Measurements from ENCODE around the gene FAM216B.

FAM216B gene

GRCh38 chr13:42781352-42781751, at the start of gene FAM216B:
Gene FAM216B (plus strand): TSS chr13:42781584. CDS start chr13:42784068, 2,484 bp downstream.
- H3K9me3 ChIP-seq (ENCODE audit: control insufficient read depth in 1 of 2, low read length in 2 of 2) = no peaks in the 10 kb centered on the region
- no peak within 1 kb of the TSS for H3K27ac ChIP-seq (ENCODE audit: low read depth, low read length)
- H3K9ac ChIP-seq (ENCODE audit: low read depth in 1 of 2, low read length in 2 of 2) = no peak within 1 kb of the TSS
- peaks cover 0 to 4% of the 10 kb centered on the region in 2 donors for H3K27me3 ChIP-seq (ENCODE audit: control insufficient read depth in 1 of 2, insufficient read depth in 2 of 2, low read length in 2 of 2)
- no peaks in the 10 kb centered on the region for H3K36me3 ChIP-seq (ENCODE audit: control insufficient read depth in 1 of 2, insufficient read depth in 2 of 2, low read length in 2 of 2)
- no peak within 1 kb of the TSS for H3K4me3 ChIP-seq (ENCODE audit: low read depth in 1 of 2, low read length in 2 of 2)
- H3K4me1 ChIP-seq (ENCODE audit: control insufficient read depth in 1 of 2, insufficient read depth in 2 of 2, low read length in 2 of 2) = no peaks in the 10 kb centered on the region

GRCh38 chr13:42732073-42732472, 49.3 kb upstream of the FAM216B start:
- Histone ChIP-seq H3K27me3 (ENCODE audit: control insufficient read depth in 1 of 2, insufficient read depth in 2 of 2, low read length in 2 of 2) (no peaks in the 10 kb centered on the region), H3K9ac (ENCODE audit: low read depth in 1 of 2, low read length in 2 of 2) (no peak overlapping the region), H3K9me3 (ENCODE audit: control insufficient read depth in 1 of 2, low read length in 2 of 2) (no peaks in the 10 kb centered on the region), H3K4me3 (ENCODE audit: low read depth in 1 of 2, low read length in 2 of 2) (no peak overlapping the region), H3K36me3 (ENCODE audit: control insufficient read depth in 1 of 2, insufficient read depth in 2 of 2, low read length in 2 of 2) (no peaks in the 10 kb centered on the region), H3K27ac (ENCODE audit: low read depth, low read length) (no peak overlapping the region), H3K4me1 (ENCODE audit: control insufficient read depth in 1 of 2, insufficient read depth in 2 of 2, low read length in 2 of 2) (no peaks in the 10 kb centered on the region)

- H3K4me1 ChIP-seq (ENCODE audit: control insufficient read depth in 1 of 2, insufficient read depth in 2 of 2, low read length in 2 of 2) = no peaks in the 10 kb centered on the region
- no peak overlapping the region for H3K9ac ChIP-seq (ENCODE audit: low read depth in 1 of 2, low read length in 2 of 2)
- H3K27ac ChIP-seq (ENCODE audit: low read depth, low read length) = no peak overlapping the region
- no peaks in the 10 kb centered on the region for H3K36me3 ChIP-seq (ENCODE audit: control insufficient read depth in 1 of 2, insufficient read depth in 2 of 2, low read length in 2 of 2)
- H3K4me3 ChIP-seq (ENCODE audit: low read depth in 1 of 2, low read length in 2 of 2) = no peak overlapping the region
- no peaks in the 10 kb centered on the region for H3K9me3 ChIP-seq (ENCODE audit: control insufficient read depth in 1 of 2, low read length in 2 of 2)
- H3K27me3 ChIP-seq (ENCODE audit: control insufficient read depth in 1 of 2, insufficient read depth in 2 of 2, low read length in 2 of 2) = no peaks in the 10 kb centered on the region
Measured at GRCh38 chr13:42733046-42733445, 48.3 kb upstream of the FAM216B start.

GRCh38 chr13:42735010-42735409, 46.4 kb upstream of the FAM216B start:
- no peaks in the 10 kb centered on the region for H3K36me3 ChIP-seq (ENCODE audit: control insufficient read depth in 1 of 2, insufficient read depth in 2 of 2, low read length in 2 of 2)
- H3K27ac ChIP-seq (ENCODE audit: low read depth, low read length) = no peak overlapping the region

GRCh38 chr13:42740753-42741152, 40.6 kb upstream of the FAM216B start:
- Histone ChIP-seq H3K9me3 (ENCODE audit: control insufficient read depth in 1 of 2, low read length in 2 of 2) (no peaks in the 10 kb centered on the region), H3K4me3 (ENCODE audit: low read depth in 1 of 2, low read length in 2 of 2) (no peak overlapping the region), H3K4me1 (ENCODE audit: control insufficient read depth in 1 of 2, insufficient read depth in 2 of 2, low read length in 2 of 2) (no peaks in the 10 kb centered on the region), H3K27ac (ENCODE audit: low read depth, low read length) (no peak overlapping the region), H3K36me3 (ENCODE audit: control insufficient read depth in 1 of 2, insufficient read depth in 2 of 2, low read length in 2 of 2) (no peaks in the 10 kb centered on the region), H3K27me3 (ENCODE audit: control insufficient read depth in 1 of 2, insufficient read depth in 2 of 2, low read length in 2 of 2) (no peaks in the 10 kb centered on the region), H3K9ac (ENCODE audit: low read depth in 1 of 2, low read length in 2 of 2) (no peak overlapping the region)

More at GRCh38 chr13:42735010-42735409, 46.4 kb upstream of the FAM216B start:
- H3K9me3 ChIP-seq (ENCODE audit: control insufficient read depth in 1 of 2, low read length in 2 of 2) = no peaks in the 10 kb centered on the region
- H3K4me1 ChIP-seq (ENCODE audit: control insufficient read depth in 1 of 2, insufficient read depth in 2 of 2, low read length in 2 of 2) = no peaks in the 10 kb centered on the region
- no peaks in the 10 kb centered on the region for H3K27me3 ChIP-seq (ENCODE audit: control insufficient read depth in 1 of 2, insufficient read depth in 2 of 2, low read length in 2 of 2)
- H3K4me3 ChIP-seq (ENCODE audit: low read depth in 1 of 2, low read length in 2 of 2) = no peak overlapping the region
- no peak overlapping the region for H3K9ac ChIP-seq (ENCODE audit: low read depth in 1 of 2, low read length in 2 of 2)

GRCh38 chr13:42741914-42742313, 39.5 kb upstream of the FAM216B start:
- Histone ChIP-seq H3K27me3 (ENCODE audit: control insufficient read depth in 1 of 2, insufficient read depth in 2 of 2, low read length in 2 of 2) (no peaks in the 10 kb centered on the region), H3K9ac (ENCODE audit: low read depth in 1 of 2, low read length in 2 of 2) (no peak overlapping the region), H3K9me3 (ENCODE audit: control insufficient read depth in 1 of 2, low read length in 2 of 2) (no peaks in the 10 kb centered on the region), H3K4me3 (ENCODE audit: low read depth in 1 of 2, low read length in 2 of 2) (no peak overlapping the region), H3K36me3 (ENCODE audit: control insufficient read depth in 1 of 2, insufficient read depth in 2 of 2, low read length in 2 of 2) (no peaks in the 10 kb centered on the region), H3K27ac (ENCODE audit: low read depth, low read length) (no peak overlapping the region), H3K4me1 (ENCODE audit: control insufficient read depth in 1 of 2, insufficient read depth in 2 of 2, low read length in 2 of 2) (no peaks in the 10 kb centered on the region)

GRCh38 chr13:42745655-42746054, 35.7 kb upstream of the FAM216B start:
- H3K36me3 ChIP-seq (ENCODE audit: control insufficient read depth in 1 of 2, insufficient read depth in 2 of 2, low read length in 2 of 2) = no peaks in the 10 kb centered on the region
- no peaks in the 10 kb centered on the region for H3K4me1 ChIP-seq (ENCODE audit: control insufficient read depth in 1 of 2, insufficient read depth in 2 of 2, low read length in 2 of 2)
- H3K27me3 ChIP-seq (ENCODE audit: control insufficient read depth in 1 of 2, insufficient read depth in 2 of 2, low read length in 2 of 2) = no peaks in the 10 kb centered on the region
- H3K9ac ChIP-seq (ENCODE audit: low read depth in 1 of 2, low read length in 2 of 2) = no peak overlapping the region
- H3K4me3 ChIP-seq (ENCODE audit: low read depth in 1 of 2, low read length in 2 of 2) = no peak overlapping the region
- no peaks in the 10 kb centered on the region for H3K9me3 ChIP-seq (ENCODE audit: control insufficient read depth in 1 of 2, low read length in 2 of 2)
- H3K27ac ChIP-seq (ENCODE audit: low read depth, low read length) = no peak overlapping the region

GRCh38 chr13:42746866-42747265, 34.5 kb upstream of the FAM216B start:
- no peaks in the 10 kb centered on the region for H3K36me3 ChIP-seq (ENCODE audit: control insufficient read depth in 1 of 2, insufficient read depth in 2 of 2, low read length in 2 of 2)
- H3K27ac ChIP-seq (ENCODE audit: low read depth, low read length) = peak overlapping the region; percentile 30
- no peaks in the 10 kb centered on the region for H3K27me3 ChIP-seq (ENCODE audit: control insufficient read depth in 1 of 2, insufficient read depth in 2 of 2, low read length in 2 of 2)
- no peak overlapping the region for H3K9ac ChIP-seq (ENCODE audit: low read depth in 1 of 2, low read length in 2 of 2)
- H3K4me1 ChIP-seq (ENCODE audit: control insufficient read depth in 1 of 2, insufficient read depth in 2 of 2, low read length in 2 of 2) = no peaks in the 10 kb centered on the region
- no peaks in the 10 kb centered on the region for H3K9me3 ChIP-seq (ENCODE audit: control insufficient read depth in 1 of 2, low read length in 2 of 2)
- H3K4me3 ChIP-seq (ENCODE audit: low read depth in 1 of 2, low read length in 2 of 2) = no peak overlapping the region

- H3K4me3 ChIP-seq (ENCODE audit: low read depth in 1 of 2, low read length in 2 of 2) = no peak overlapping the region
- no peaks in the 10 kb centered on the region for H3K27me3 ChIP-seq (ENCODE audit: control insufficient read depth in 1 of 2, insufficient read depth in 2 of 2, low read length in 2 of 2)
- no peaks in the 10 kb centered on the region for H3K36me3 ChIP-seq (ENCODE audit: control insufficient read depth in 1 of 2, insufficient read depth in 2 of 2, low read length in 2 of 2)
- H3K4me1 ChIP-seq (ENCODE audit: control insufficient read depth in 1 of 2, insufficient read depth in 2 of 2, low read length in 2 of 2) = no peaks in the 10 kb centered on the region
- H3K9ac ChIP-seq (ENCODE audit: low read depth in 1 of 2, low read length in 2 of 2) = no peak overlapping the region
- peak overlapping the region; percentile 30 for H3K27ac ChIP-seq (ENCODE audit: low read depth, low read length)
- H3K9me3 ChIP-seq (ENCODE audit: control insufficient read depth in 1 of 2, low read length in 2 of 2) = no peaks in the 10 kb centered on the region
Measured at GRCh38 chr13:42747399-42747873, 33.9 kb upstream of the FAM216B start.

- no peaks in the 10 kb centered on the region for H3K27me3 ChIP-seq (ENCODE audit: control insufficient read depth in 1 of 2, insufficient read depth in 2 of 2, low read length in 2 of 2)
- H3K36me3 ChIP-seq (ENCODE audit: control insufficient read depth in 1 of 2, insufficient read depth in 2 of 2, low read length in 2 of 2) = no peaks in the 10 kb centered on the region
- no peak overlapping the region for H3K9ac ChIP-seq (ENCODE audit: low read depth in 1 of 2, low read length in 2 of 2)
- H3K9me3 ChIP-seq (ENCODE audit: control insufficient read depth in 1 of 2, low read length in 2 of 2) = no peaks in the 10 kb centered on the region
- no peaks in the 10 kb centered on the region for H3K4me1 ChIP-seq (ENCODE audit: control insufficient read depth in 1 of 2, insufficient read depth in 2 of 2, low read length in 2 of 2)
- H3K4me3 ChIP-seq (ENCODE audit: low read depth in 1 of 2, low read length in 2 of 2) = no peak overlapping the region
- H3K27ac ChIP-seq (ENCODE audit: low read depth, low read length) = no peak overlapping the region
Measured at GRCh38 chr13:42750794-42751193, 30.6 kb upstream of the FAM216B start.

GRCh38 chr13:42751693-42752092, 29.7 kb upstream of the FAM216B start:
- Histone ChIP-seq H3K9me3 (ENCODE audit: control insufficient read depth in 1 of 2, low read length in 2 of 2) (no peaks in the 10 kb centered on the region), H3K4me1 (ENCODE audit: control insufficient read depth in 1 of 2, insufficient read depth in 2 of 2, low read length in 2 of 2) (no peaks in the 10 kb centered on the region), H3K9ac (ENCODE audit: low read depth in 1 of 2, low read length in 2 of 2) (no peak overlapping the region), H3K4me3 (ENCODE audit: low read depth in 1 of 2, low read length in 2 of 2) (no peak overlapping the region), H3K36me3 (ENCODE audit: control insufficient read depth in 1 of 2, insufficient read depth in 2 of 2, low read length in 2 of 2) (no peaks in the 10 kb centered on the region), H3K27ac (ENCODE audit: low read depth, low read length) (no peak overlapping the region), H3K27me3 (ENCODE audit: control insufficient read depth in 1 of 2, insufficient read depth in 2 of 2, low read length in 2 of 2) (no peaks in the 10 kb centered on the region)
